ENCODE results near the gene EMILIN3.

Gene EMILIN3

DNA sequence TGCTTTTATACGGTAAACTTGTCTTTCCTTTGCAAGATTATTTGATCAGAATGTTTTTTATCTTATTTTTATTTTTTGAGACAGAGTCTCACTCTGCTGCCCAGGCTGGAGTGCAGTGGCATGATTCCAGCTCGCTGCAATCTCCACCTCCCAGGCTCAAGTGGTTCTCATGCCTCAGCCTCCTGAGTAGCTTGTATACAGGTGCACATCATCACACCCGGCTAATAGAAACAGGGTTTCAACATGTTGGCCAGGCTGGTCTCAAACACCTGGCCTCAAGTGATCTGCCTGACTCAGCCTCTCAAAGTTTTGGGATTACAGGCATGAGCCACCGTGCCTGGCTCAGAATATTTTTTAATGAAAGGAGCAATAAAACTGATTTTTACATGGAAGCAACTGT is 34.9 kb downstream of the EMILIN3 start:
- no peaks in the 10 kb centered on the region for H3K79me2 ChIP-seq (ENCODE audit: control insufficient read depth, insufficient read depth, low read length)
- H3K23ac ChIP-seq (ENCODE audit: low read length) = no peak overlapping the region
- no peak overlapping the region for H3K4ac ChIP-seq (ENCODE audit: low read depth, low read length)
- WGBS (ENCODE audit: extremely low coverage, insufficient coverage, low lambda C conversion rate) = no CpG with 5 or more reads among the region's 4 CpGs
- H2BK120ac ChIP-seq (ENCODE audit: low read depth, low read length) = no peak overlapping the region
- H3K79me1 ChIP-seq (ENCODE audit: low read length) = no peaks in the 10 kb centered on the region
- H3K36me3 ChIP-seq (ENCODE audit: control insufficient read depth, insufficient read depth, low read length) = no peaks in the 10 kb centered on the region
- H3K4me3 ChIP-seq (ENCODE audit: low read length) = no peak overlapping the region
- no peak overlapping the region for H3K18ac ChIP-seq (ENCODE audit: low read length)
- H2BK15ac ChIP-seq (replicated peaks; ENCODE audit: low read depth) = no peak overlapping the region
- no peak overlapping the region for H2AK5ac ChIP-seq (ENCODE audit: low read length)
- H3K27me3 ChIP-seq (ENCODE audit: insufficient read depth, low read length, poor library complexity) = no peaks in the 10 kb centered on the region
- no peak overlapping the region for H4K5ac ChIP-seq (ENCODE audit: low read length)
- H3K56ac ChIP-seq (ENCODE audit: low read length) = no peak overlapping the region
- no peak overlapping the region for H3K9ac ChIP-seq (ENCODE audit: low read length)
- DNase-seq = no peak
- H3K4me1 ChIP-seq (ENCODE audit: control insufficient read depth, low read depth, low read length) = no peaks in the 10 kb centered on the region
- H3K27ac ChIP-seq (ENCODE audit: low read depth, low read length) = no peak overlapping the region
- H2BK5ac ChIP-seq (ENCODE audit: low read length) = no peak overlapping the region
- H3K4me2 ChIP-seq (ENCODE audit: low read length) = no peak overlapping the region
- H4K8ac ChIP-seq (ENCODE audit: low read depth, low read length) = no peak overlapping the region

- no peak overlapping the region for H2AK5ac ChIP-seq (ENCODE audit: low read length)
- no peak overlapping the region for H4K8ac ChIP-seq (ENCODE audit: low read depth, low read length)
- H3K79me1 ChIP-seq (ENCODE audit: low read length) = no peaks in the 10 kb centered on the region
- H3K36me3 ChIP-seq (ENCODE audit: control insufficient read depth, insufficient read depth, low read length) = no peaks in the 10 kb centered on the region
- no peak overlapping the region for H2BK5ac ChIP-seq (ENCODE audit: low read length)
- H3K56ac ChIP-seq (ENCODE audit: low read length) = no peak overlapping the region
- no peak for DNase-seq
- H4K5ac ChIP-seq (ENCODE audit: low read length) = no peak overlapping the region
- H3K4me3 ChIP-seq (ENCODE audit: low read length) = no peak overlapping the region
- no peak overlapping the region for H3K18ac ChIP-seq (ENCODE audit: low read length)
- no peaks in the 10 kb centered on the region for H3K27me3 ChIP-seq (ENCODE audit: insufficient read depth, low read length, poor library complexity)
- no peak overlapping the region for H3K9ac ChIP-seq (ENCODE audit: low read length)
- WGBS (ENCODE audit: extremely low coverage, insufficient coverage, low lambda C conversion rate) = no CpG with 5 or more reads among the region's 1 CpG
- H3K23ac ChIP-seq (ENCODE audit: low read length) = no peak overlapping the region
- no peaks in the 10 kb centered on the region for H3K79me2 ChIP-seq (ENCODE audit: control insufficient read depth, insufficient read depth, low read length)
- no peak overlapping the region for H3K27ac ChIP-seq (ENCODE audit: low read depth, low read length)
- H2BK15ac ChIP-seq (replicated peaks; ENCODE audit: low read depth) = no peak overlapping the region
- no peak overlapping the region for H2BK120ac ChIP-seq (ENCODE audit: low read depth, low read length)
- no peak overlapping the region for H3K4ac ChIP-seq (ENCODE audit: low read depth, low read length)
- H3K4me1 ChIP-seq (ENCODE audit: control insufficient read depth, low read depth, low read length) = no peaks in the 10 kb centered on the region
- H3K4me2 ChIP-seq (ENCODE audit: low read length) = no peak overlapping the region
Observed at GRCh38 chr20:41330941-41331340, 35.7 kb downstream of the EMILIN3 start.

- Histone ChIP-seq H3K18ac (ENCODE audit: low read length) (no peak overlapping the region), H3K79me1 (ENCODE audit: low read length) (no peaks in the 10 kb centered on the region), H3K4me1 (ENCODE audit: control insufficient read depth, low read depth, low read length) (no peaks in the 10 kb centered on the region), H3K27ac (ENCODE audit: low read depth, low read length) (no peak overlapping the region), H3K27me3 (ENCODE audit: insufficient read depth, low read length, poor library complexity) (no peaks in the 10 kb centered on the region), H3K4me2 (ENCODE audit: low read length) (no peak overlapping the region), H3K4ac (ENCODE audit: low read depth, low read length) (no peak overlapping the region), H3K36me3 (ENCODE audit: control insufficient read depth, insufficient read depth, low read length) (no peaks in the 10 kb centered on the region), H2AK5ac (ENCODE audit: low read length) (no peak overlapping the region), H3K4me3 (ENCODE audit: low read length) (no peak overlapping the region), H3K9ac (ENCODE audit: low read length) (no peak overlapping the region), H3K79me2 (ENCODE audit: control insufficient read depth, insufficient read depth, low read length) (no peaks in the 10 kb centered on the region), H2BK5ac (ENCODE audit: low read length) (no peak overlapping the region), H2BK120ac (ENCODE audit: low read depth, low read length) (no peak overlapping the region), H4K8ac (ENCODE audit: low read depth, low read length) (no peak overlapping the region), H3K56ac (ENCODE audit: low read length) (no peak overlapping the region), H2BK15ac (replicated peaks; ENCODE audit: low read depth) (no peak overlapping the region), H4K5ac (ENCODE audit: low read length) (no peak overlapping the region), H3K23ac (ENCODE audit: low read length) (no peak overlapping the region)
- WGBS (ENCODE audit: extremely low coverage, insufficient coverage, low lambda C conversion rate) = no CpG with 5 or more reads among the region's 5 CpGs
- DNase-seq = peak; percentile 73
Observed at GRCh38 chr20:41330343-41330720, 36.3 kb downstream of the EMILIN3 start.

DNA sequence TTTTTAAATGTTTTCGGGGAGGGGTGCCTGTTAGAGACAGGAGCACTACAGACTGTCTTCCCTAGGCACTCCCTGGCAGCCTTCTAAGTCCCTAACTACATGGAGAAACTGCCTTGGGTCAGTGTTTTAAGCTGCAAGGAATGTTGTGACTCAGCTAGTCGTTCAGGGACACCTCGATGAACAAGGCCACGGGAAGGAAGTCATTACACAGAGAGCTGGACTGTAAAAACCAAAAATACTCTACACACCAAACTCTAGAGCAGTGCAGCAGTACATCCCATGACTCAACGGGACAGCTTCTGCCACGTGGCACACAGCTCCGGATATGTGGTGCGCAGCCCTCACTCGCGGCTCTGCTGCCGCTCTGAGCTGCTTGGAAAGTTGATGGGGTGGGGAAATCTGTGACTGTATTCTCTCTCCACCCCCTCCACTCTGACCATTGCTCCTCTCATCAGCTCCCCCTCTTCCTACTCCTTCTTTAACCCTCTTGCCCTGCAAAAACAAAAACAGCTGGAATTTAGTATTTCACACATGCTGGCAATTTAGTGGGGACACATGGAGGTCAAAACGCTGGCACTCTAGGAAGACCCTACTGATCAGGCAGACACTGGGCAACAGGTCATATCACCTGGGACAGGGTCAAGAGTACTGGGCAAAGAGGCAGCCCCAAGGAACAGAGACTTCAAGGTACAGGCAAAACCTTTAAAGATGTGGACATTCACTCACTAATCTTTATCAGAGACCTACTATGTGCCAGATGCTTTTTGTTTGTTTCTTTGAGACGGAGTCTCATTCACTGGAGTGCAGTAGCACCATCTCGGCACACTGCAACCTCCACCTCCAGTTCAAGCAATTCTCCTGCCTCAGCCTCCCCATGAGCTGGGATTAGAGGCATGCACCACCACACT is 36.9 kb downstream of the EMILIN3 start:
- Histone ChIP-seq H3K23ac (ENCODE audit: low read length) (no peak overlapping the region), H3K4ac (ENCODE audit: low read depth, low read length) (no peak overlapping the region), H3K4me2 (ENCODE audit: low read length) (no peak overlapping the region), H2BK5ac (ENCODE audit: low read length) (no peak overlapping the region), H4K8ac (ENCODE audit: low read depth, low read length) (no peak overlapping the region), H3K79me2 (ENCODE audit: control insufficient read depth, insufficient read depth, low read length) (no peaks in the 10 kb centered on the region), H2BK15ac (replicated peaks; ENCODE audit: low read depth) (no peak overlapping the region), H3K4me1 (ENCODE audit: control insufficient read depth, low read depth, low read length) (no peaks in the 10 kb centered on the region), H2BK120ac (ENCODE audit: low read depth, low read length) (no peak overlapping the region), H4K5ac (ENCODE audit: low read length) (no peak overlapping the region), H3K27ac (ENCODE audit: low read depth, low read length) (no peak overlapping the region), H3K79me1 (ENCODE audit: low read length) (no peaks in the 10 kb centered on the region), H3K27me3 (ENCODE audit: insufficient read depth, low read length, poor library complexity) (no peaks in the 10 kb centered on the region), H3K36me3 (ENCODE audit: control insufficient read depth, insufficient read depth, low read length) (no peaks in the 10 kb centered on the region), H3K4me3 (ENCODE audit: low read length) (no peak overlapping the region), H3K56ac (ENCODE audit: low read length) (no peak overlapping the region), H3K9ac (ENCODE audit: low read length) (no peak overlapping the region), H3K18ac (ENCODE audit: low read length) (no peak overlapping the region), H2AK5ac (ENCODE audit: low read length) (no peak overlapping the region)
- DNase-seq = peak; percentile 80
- no CpG with 5 or more reads among the region's 14 CpGs for WGBS (ENCODE audit: extremely low coverage, insufficient coverage, low lambda C conversion rate)

DNA sequence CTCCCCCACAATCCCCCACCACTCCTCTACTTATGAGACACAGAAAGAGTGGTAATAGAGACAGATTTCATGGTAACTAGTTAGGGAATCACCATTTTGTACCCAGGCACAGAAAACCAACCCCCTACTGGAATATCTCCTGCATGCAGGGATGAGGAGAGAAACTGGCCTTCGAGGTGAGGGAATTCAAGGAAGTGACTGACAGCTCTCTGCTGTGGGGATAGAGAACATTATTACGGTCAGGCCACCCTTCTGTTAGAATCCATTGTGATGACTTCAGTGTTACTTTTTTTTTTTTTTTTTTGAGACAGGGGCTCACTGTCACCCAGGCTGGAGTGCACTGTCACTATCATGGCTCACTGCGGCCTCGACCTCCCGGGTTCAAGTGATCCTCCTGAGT is 39.4 kb downstream of the EMILIN3 start:
- H3K4ac ChIP-seq (ENCODE audit: low read depth, low read length) = no peak overlapping the region
- no peaks in the 10 kb centered on the region for H3K4me1 ChIP-seq (ENCODE audit: control insufficient read depth, low read depth, low read length)
- H2BK120ac ChIP-seq (ENCODE audit: low read depth, low read length) = no peak overlapping the region
- H3K36me3 ChIP-seq (ENCODE audit: control insufficient read depth, insufficient read depth, low read length) = no peaks in the 10 kb centered on the region
- no peak overlapping the region for H4K8ac ChIP-seq (ENCODE audit: low read depth, low read length)
- H3K79me2 ChIP-seq (ENCODE audit: control insufficient read depth, insufficient read depth, low read length) = no peaks in the 10 kb centered on the region
- H3K79me1 ChIP-seq (ENCODE audit: low read length) = no peaks in the 10 kb centered on the region
- H3K27ac ChIP-seq (ENCODE audit: low read depth, low read length) = no peak overlapping the region
- no peak overlapping the region for H3K9ac ChIP-seq (ENCODE audit: low read length)
- H3K4me2 ChIP-seq (ENCODE audit: low read length) = no peak overlapping the region
- no CpG with 5 or more reads among the region's 5 CpGs for WGBS (ENCODE audit: extremely low coverage, insufficient coverage, low lambda C conversion rate)
- no peak overlapping the region for H3K23ac ChIP-seq (ENCODE audit: low read length)
- H3K56ac ChIP-seq (ENCODE audit: low read length) = no peak overlapping the region
- H4K5ac ChIP-seq (ENCODE audit: low read length) = no peak overlapping the region
- no peak overlapping the region for H3K4me3 ChIP-seq (ENCODE audit: low read length)
- no peaks in the 10 kb centered on the region for H3K27me3 ChIP-seq (ENCODE audit: insufficient read depth, low read length, poor library complexity)
- no peak for DNase-seq
- H3K18ac ChIP-seq (ENCODE audit: low read length) = no peak overlapping the region
- H2BK5ac ChIP-seq (ENCODE audit: low read length) = no peak overlapping the region
- no peak overlapping the region for H2AK5ac ChIP-seq (ENCODE audit: low read length)
- H2BK15ac ChIP-seq (replicated peaks; ENCODE audit: low read depth) = no peak overlapping the region

- no peak overlapping the region for H4K5ac ChIP-seq (ENCODE audit: low read length)
- no peak overlapping the region for H3K18ac ChIP-seq (ENCODE audit: low read length)
- H3K23ac ChIP-seq (ENCODE audit: low read length) = no peak overlapping the region
- H3K79me1 ChIP-seq (ENCODE audit: low read length) = no peaks in the 10 kb centered on the region
- no peak overlapping the region for H2BK5ac ChIP-seq (ENCODE audit: low read length)
- H3K36me3 ChIP-seq (ENCODE audit: control insufficient read depth, insufficient read depth, low read length) = no peaks in the 10 kb centered on the region
- H3K27me3 ChIP-seq (ENCODE audit: insufficient read depth, low read length, poor library complexity) = no peaks in the 10 kb centered on the region
- H2AK5ac ChIP-seq (ENCODE audit: low read length) = no peak overlapping the region
- H3K4me3 ChIP-seq (ENCODE audit: low read length) = no peak overlapping the region
- no peak overlapping the region for H3K9ac ChIP-seq (ENCODE audit: low read length)
- no peak overlapping the region for H3K4ac ChIP-seq (ENCODE audit: low read depth, low read length)
- H3K4me1 ChIP-seq (ENCODE audit: control insufficient read depth, low read depth, low read length) = no peaks in the 10 kb centered on the region
- DNase-seq = no peak
- no peak overlapping the region for H2BK120ac ChIP-seq (ENCODE audit: low read depth, low read length)
- no peaks in the 10 kb centered on the region for H3K79me2 ChIP-seq (ENCODE audit: control insufficient read depth, insufficient read depth, low read length)
- H4K8ac ChIP-seq (ENCODE audit: low read depth, low read length) = no peak overlapping the region
- H2BK15ac ChIP-seq (replicated peaks; ENCODE audit: low read depth) = no peak overlapping the region
- H3K4me2 ChIP-seq (ENCODE audit: low read length) = no peak overlapping the region
- no peak overlapping the region for H3K56ac ChIP-seq (ENCODE audit: low read length)
- no CpG with 5 or more reads among the region's 1 CpG for WGBS (ENCODE audit: extremely low coverage, insufficient coverage, low lambda C conversion rate)
- no peak overlapping the region for H3K27ac ChIP-seq (ENCODE audit: low read depth, low read length)
Observed at GRCh38 chr20:41320976-41321375, 45.6 kb downstream of the EMILIN3 start.
